NCI-H1436 (cell line): Measurements from ENCODE around the gene LRRC26.
A peak's percentile ranks its signal among the peaks of the same experiment; 100 is the strongest.
"Not testable (repeated sequence)": the region's sequence is repeated elsewhere in the genome, so short reads cannot be mapped to it uniquely, and the experiment has no call there.

Experiments used
- DNase-seq: peaks from one replicate; lab custom pipeline; 2025; lab: John Stamatoyannopoulos, UW

LRRC26 gene

DNA sequence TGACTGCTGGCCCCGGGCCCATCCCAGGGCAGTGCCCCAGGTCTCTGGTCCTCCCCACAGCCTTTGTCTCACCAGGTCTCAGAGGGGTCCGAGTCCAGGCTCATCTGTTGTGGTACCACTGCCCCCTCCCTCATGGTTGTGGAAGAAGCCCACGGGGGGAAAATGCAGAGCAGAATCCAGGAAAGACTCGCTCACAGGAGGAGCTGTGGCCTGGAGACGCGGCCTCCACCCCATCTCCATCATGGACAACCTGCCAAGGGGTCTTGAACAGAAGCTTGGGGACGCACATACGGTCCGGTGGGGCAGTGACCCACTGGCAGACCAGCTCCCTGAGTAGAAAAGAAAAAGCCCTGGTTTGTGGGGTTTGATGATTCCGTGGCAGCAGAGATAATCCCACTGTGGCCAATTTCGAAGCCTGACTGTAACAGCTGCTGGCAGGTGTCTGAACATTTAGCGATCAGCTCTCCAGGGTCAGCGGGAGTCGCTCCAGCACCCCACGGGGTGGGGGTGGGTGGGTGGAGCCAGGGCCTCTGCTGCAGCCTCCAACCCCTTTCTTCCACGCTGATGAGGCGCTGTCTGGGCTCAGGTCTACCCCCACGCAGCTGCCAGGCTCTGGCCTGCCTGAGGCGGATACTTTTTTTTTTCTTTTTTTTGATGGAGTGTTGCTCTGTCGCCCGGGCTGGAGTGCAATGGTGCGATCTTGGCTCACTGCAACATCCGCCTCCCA lies 32.8 kb downstream of the LRRC26 start:
- DNase-seq, result no peak

DNA sequence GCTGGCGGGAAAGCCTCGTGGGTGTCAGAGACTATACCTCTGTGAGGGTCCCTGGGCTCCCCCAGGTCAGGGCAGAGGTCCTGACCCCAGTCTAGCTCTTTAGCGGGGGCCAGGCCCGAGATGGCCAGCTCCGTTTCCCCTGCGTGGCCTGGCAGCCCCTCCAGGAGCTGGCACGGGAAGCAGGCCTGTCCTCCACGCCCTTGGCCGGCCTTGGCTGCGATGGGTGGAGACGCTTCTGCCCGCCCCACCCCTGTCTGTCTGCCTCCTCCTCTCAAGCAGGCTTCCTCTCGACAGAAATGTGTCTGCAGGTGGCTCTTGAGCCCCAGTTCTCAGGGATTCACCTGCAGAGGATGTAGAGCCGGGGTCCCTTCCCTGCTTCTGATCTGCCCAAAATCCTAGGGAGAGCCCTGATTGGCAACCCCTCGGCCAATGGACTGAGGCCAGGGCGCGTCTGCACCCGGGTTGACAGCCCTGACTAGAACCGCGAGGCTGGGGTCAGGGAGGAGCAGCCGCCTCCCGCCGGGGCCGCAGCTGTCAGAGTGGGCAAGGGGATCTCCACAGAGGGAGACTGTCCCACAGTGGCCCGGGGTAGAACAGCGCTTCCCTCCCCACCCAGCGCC lies 33.5 kb downstream of the LRRC26 start:
- DNase-seq, result no peak

DNA sequence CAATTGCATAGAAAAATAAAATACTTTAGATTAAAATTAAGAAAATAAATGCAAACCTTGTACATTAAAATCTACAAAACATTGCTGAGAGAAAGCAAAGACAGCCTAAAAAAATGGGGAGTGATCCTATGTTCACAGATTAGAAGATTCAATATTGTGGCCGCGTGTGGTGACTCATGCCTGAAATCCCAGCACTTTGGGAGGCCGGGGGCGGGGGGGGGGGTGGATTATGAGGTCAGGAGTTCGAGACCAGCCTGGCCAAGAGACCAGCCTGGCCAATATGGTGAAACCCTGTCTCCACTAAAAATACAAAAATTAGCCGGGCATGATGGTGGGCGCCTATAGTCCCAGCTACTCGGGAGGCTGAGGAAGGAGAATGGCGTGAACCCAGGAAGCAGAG lies 34.7 kb downstream of the LRRC26 start:
- not testable (repeated sequence) for DNase-seq

DNA sequence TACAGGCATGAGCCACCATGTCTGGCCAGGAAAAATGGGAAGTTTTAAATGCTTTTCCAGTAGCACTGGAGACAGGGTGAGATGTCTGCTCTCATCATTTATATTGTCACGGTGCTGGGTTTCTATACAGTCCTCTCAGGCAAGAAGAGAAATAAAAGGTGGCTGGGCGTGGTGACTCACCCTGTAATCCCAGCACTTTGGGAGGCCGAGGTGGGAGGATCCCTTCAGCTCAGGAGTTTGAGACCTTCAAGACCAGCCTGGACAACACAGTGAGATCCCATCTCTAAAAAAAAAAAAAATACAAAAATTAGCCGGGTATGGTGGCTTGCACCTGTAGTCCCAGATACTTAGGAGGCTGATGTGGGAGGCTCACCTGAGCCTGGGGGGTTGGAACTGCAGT lies 35.7 kb downstream of the LRRC26 start:
- no peak for DNase-seq

DNA sequence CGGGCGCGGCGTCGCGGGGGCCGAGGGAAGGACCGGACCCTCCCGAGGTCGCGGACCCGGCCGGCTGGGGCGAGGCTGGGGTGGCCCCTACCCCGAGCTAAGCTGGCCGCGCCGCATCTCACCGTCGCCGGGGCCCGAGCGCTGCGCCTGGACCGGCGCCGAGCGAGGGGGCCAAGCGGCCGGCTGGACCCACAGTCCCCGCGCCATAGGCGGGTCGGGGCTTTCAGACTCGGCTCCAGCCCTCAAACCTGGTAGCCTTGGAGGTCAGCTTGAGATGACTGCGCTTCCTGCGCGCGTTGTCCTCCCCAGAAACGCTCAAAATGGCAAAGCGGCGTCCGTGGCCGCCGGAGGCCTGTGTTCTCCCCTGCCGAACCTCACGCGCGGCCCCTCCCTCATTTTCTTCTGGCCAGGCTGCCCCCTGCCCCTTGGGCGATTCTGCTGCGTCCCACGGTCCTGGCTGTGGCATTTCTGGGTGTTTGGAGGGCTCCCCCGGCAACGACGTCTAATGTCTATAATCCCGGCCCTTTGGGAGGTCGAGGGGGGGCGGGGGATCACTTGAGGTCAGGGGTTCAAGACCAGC lies 39.6 kb downstream of the LRRC26 start:
- no peak for DNase-seq

DNA sequence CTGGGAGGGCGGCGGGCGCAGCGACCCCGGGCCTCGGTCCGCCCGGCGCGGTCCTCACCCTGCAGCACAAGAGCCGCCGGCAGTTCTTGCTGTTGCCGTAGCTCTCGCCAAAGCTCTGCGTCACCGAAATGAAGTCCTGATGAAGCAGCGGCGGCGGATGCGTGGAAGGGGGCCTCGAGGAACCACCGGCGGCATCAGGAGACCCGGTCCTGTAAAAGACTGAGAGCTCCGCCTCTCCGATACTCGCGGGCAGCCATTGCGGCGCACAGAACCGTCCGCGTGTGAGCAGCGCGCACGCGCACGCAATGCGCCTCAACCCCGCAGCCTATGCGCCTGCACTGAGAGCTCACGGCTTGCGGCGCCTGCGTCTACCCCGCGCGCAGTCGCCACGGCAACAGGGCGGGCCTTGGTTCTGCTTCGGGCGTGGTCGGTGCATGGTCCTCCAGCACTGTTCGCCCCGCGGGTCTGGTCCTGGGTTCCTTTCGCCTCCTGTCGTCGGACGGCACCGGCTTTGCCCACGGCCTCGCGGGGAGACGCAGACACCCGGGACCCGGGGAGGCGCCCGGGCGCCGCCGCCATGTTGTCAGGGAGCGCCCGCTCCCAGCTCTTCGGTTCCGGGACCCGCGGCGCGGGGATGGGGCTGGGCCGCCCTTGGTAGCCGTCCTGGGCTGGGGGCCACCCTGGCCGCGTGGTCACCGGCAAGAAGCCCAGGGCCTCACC lies 40.2 kb downstream of the LRRC26 start:
- peak; percentile 85 for DNase-seq

DNA sequence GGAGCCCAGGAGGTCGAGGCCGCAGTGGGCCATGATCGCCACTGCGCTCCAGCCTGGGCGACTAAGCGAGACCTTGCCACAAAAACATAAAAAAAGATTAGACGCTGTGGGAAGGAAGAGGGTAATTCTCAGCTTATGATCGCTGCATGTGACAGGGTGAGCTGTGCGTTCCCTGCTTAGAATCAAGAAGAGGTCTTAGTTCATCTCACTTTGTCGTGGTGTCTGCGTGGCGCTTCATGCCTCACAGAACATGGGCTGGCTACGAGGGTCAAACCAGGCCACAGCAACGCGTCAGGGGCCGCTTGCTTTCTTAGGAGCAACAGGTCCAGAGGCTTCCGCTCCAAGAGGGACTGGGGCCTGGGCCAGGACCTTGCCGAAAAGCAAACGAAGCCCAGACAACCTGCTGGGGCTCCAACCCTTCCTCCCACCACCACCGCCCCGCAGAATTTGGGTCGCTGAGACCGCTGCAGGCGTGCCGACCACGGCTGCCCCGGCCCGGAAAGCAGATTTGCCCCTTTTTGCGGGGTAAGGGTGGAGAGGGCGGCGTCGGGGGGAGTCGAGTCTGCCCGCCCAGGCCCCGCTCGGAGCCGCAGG lies 40.9 kb downstream of the LRRC26 start:
- no peak for DNase-seq

DNA sequence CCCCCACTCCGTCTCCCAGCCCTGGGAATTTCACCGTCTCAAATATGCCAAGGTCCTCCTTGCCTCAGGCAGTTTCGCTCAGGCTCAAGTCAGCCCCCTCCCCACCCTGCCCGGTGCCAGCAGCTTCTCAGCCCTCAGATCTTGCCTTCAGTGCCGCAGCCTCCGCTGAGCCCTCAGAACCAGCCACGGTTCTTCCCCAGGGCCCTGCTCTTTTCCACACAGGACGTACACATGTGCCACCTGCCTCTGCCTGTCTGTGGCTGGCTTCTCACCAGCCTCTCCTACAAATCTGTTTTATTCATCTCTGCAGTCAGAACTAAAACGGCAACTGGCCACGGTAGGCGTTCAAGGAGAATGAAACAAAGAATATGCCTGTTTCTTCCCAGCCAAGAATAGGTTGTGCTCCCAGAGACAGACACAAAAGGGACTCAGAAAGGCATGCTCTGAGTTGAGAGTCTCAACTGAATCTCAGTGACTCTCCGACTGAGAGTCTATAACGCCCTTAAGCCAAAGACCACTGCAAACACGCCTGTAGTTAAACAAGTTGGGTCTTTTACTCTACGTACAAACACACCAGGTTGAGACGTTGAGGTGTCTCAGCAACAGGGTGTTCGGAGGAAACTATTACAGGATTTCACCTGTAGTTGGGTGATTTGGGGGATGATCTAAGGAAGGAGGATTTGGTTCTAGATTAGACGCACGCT lies 41.5 kb downstream of the LRRC26 start:
- DNase-seq, result no peak

DNA sequence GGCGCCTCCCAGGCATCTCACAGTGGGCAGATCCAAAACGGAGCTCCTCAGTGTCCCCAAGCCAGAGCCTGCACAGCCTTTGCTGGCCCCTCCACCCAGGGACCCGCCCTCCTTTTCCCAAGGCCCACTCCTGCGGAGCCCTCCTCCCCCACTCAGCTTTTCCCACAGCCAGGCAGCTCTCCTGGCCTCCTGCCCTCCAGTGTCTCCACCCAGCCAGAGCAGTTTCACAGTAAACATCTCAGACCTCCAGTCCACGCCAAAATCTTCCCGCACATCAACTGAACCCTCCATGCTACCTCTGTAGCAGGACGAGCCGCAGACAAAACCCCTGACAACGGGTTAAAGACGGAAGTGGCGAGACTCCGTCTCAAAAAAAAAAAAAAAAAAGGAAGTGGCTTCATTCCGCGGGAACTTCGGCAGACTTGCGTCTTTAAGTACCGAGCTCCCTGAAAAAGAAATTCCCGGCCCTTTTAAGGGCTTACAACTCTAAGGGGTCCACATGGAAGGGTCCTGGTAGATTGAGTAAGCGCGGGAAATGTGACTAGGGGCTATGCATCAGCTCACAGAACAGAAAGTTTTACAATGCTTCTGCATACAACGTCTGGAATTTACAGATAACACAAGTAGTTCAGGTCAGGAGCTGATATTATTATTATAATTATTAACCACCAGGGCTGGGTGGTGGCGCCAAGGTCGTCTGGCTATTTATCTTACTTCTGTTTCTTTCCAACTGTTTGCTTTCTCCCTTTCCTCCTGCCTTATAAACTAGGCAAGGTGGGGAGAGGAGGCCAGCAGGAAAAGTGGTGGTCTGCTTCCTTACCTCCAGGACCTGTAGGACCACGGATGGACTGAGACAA lies 42.3 kb downstream of the LRRC26 start:
- DNase-seq, result no peak

DNA sequence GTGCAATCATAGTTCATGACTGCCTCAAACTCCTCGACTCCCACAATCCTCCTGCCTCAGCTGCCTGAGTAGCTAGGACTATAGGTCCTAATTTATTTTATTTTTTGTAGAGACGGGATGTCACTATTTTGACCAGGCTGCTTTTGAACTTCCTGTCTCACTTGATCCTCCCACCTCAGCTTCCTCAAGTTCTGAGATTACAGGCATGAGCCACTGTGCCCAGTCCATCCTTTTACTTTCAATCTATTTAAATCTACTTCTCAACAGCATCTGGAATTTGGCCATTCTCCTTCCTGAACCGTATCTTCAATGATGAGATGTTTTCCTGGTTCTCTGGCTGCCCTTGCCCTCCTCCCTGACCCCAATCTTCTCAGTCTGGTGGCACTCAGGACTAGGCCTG lies 43.1 kb downstream of the LRRC26 start:
- DNase-seq, result no peak

DNA sequence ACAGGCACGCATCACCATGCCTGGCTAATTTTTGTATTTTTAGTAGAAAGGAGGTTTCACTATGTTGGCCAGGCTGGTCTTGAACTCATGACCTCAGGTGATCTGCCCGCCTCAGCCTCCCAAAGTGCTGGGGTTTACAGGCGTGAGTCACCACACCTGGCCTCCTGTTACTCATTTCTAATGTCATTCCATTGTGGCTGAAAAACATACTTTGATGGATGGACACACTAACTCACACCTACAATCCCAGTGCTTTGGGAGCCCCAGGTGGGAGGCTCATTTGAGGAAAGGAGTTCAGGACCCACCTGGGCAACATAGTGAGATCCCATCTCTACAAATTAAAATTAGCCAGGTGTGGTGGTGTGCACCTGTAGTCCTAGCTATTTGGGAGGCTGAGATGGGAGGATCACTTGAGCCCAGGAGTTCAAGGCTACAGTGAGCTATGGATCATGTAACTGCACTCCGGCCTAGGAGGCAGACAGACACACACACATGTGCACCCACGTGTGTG lies 45.8 kb downstream of the LRRC26 start:
- DNase-seq, result not testable (repeated sequence)

DNA sequence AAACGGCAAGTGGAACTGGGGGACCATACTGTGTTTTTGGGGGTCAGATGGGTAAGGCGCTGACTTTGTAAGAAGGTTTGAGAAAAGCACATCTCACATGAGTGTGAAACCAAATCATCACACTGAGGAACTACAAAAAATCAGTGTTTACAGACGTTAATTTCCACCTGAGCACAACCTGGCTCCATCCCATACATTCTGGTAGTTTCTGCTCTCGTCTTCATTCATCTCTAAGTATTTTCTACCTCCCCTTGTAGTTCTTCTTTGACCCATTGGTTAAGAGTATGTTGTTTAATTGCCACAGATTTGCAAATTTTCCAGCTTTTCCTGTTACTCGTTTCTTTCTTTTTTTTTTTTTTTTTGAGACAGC lies 46.4 kb downstream of the LRRC26 start:
- no peak for DNase-seq

DNA sequence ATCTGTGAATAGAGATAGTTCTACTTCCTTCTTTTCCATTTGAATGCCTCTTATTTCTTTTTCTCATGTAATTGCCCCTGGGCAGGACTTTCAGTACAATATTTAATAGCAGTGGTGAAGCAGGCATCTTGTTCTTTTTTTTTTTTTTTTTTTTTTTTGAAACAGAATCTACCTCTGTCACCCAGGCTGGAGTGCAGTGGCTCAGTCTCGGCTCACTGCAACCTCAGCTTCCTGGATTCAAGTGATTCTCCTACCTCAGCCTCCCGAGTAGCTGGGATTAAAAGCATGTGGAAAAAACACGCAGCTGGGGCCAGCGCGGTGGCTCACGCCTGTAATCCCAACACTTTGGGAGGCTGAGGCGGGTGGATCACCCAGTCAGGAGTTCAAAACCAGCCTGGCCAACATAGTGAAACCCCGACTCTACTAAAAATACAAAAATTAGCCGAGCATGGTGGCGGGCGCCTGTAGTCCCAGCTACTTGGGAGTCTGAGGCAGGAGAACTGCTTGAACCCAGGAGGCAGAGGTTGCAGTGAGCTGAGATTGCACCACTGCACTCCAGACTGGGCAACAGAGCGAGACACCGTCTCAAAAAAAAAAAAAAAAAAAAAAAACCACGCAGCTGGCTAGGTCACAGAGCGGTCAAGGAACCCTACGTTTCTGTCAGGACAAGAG lies 46.9 kb downstream of the LRRC26 start:
- not testable (repeated sequence) for DNase-seq

DNA sequence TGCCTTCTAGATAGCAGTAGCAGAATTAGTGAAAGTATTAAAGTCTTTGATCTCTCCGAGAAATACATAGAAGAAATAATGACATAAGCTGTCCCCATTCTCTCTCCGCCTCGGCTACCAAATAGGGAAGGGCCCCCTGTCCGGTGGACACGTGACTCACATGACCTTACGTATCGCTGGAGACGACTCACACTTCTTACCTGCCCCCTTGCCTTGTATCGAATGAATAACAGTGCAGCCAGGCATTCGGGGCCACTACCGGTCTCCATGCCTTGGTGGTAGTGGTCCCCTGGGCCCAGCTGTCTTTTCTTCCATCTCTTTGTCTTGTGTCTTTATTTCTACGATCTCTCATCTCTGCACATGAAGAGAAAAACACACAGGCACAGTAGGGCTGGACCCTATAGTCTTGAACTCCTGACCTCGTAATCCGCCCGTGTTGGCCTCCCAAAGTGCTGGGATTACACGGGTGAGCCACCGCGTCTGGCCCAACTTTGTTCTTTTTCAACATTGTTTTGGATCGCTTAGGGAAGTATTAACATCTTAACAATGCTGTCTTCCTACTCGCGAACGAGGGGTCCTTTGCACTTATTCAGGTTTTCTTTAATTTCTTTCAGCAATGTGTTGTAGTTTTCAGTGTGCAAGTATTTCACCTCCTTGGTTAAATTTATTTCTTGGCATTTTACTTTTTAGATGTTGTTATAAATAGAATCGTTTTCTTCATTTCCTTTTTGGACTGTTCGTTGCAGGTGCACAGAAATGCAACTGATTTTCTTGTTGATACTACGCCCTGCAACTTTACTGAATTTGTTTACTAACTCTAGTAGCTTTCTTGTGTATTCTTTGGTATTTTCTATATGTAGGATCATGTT lies 47.7 kb downstream of the LRRC26 start:
- not testable (repeated sequence) for DNase-seq
